GM21515 (cell line): ENCODE measurements around the gene SPSB3.

Source experiments
- ATAC-seq: cut with Tn5 transposase; IDR thresholded peaks from one replicate; pipeline ENCODE4 v1.9.1; 2021; ENCODE audit not compliant: unreplicated experiment

SPSB3 gene

GRCh38 chr16:1789643-1790045, 7.3 kb upstream of the SPSB3 start:
- no peak for ATAC-seq

GRCh38 chr16:1788708-1789100, 6.3 kb upstream of the SPSB3 start:
- no peak for ATAC-seq

GRCh38 chr16:1788095-1788707, 5.8 kb upstream of the SPSB3 start:
- ATAC-seq, result no peak

- ATAC-seq, result no peak
These were observed 5.1 kb upstream of the SPSB3 start for GRCh38 chr16:1787322-1788094.

- ATAC-seq, result no peak
These were observed 4.6 kb upstream of the SPSB3 start for GRCh38 chr16:1787056-1787321.

DNA sequence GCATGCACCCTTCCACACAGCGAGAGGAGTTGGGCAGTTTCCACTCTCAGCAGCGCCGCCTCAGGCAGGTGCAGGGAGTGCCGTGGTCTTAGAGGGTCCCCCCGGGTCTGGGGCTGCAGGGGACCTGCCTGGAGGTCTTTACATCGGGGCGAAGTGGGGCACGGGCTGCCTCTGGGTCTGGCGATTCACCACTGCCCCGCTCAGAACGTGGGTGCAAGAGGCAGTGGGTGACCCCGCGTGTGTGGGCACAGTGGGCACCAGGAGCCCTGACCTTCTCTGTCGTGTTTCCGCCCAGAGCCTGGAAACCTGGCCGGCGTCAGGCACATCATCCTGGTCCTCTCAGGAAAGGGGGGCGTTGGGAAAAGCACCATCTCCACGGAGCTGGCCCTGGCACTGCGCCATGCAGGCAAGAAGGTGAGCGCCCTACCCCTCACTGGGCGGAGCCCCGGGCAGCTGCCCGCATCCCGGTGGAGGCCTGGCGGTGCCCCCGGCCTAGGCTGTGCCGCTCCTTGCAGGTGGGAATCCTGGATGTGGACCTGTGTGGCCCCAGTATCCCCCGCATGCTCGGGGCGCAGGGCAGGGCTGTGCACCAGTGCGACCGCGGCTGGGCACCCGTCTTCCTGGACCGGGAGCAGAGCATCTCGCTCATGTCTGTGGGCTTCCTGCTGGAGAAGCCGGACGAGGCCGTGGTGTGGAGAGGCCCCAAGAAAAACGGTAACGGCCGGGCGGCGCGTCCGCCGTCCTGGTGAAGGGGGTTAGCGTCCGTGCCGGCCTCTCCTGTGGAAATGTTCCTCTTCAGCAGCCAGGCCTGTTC, 4.1 kb upstream of the SPSB3 start:
- no peak for ATAC-seq

GRCh38 chr16:1785846-1786170, 3.4 kb upstream of the SPSB3 start:
- ATAC-seq, result no peak

DNA sequence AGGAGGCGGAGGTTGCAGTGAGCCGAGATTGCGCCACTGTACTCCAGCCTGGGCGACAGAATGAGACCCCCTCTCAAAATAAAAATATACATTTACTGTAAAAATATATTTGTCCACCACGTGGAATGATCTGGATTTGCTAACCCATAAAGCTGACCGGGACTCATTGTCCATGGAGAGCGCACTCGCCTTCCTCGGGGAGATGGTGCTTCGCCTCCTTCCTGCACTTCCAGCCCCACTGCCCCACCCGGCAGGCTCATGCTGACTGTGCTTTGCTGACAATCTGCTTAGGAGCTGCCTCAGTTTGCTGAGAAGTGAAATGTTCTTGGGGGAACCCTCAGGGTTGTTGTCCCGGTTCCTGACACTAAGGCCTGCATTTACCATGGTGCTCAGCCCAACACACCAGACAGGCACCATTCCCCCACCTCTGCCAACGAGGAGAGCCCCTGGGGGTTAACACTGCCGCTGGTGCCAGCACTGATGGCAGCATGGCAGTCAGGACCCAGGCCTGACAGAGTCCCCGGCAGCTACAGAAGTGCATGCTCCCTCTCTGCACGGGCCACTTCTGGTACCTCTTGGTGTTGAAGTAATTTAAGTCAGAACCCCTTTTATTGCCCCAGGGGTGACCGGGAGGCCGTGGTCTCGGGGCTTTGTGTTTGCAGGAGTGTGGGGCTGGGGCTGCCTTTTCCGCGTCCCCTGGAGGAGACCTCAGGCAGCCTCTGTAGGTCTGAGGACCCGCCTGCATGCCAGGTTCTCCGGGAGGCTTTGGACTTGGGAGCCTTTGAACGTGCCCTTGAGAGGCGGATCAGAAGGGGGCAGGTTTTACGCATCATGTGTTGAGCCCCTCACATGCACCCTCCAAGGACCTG, 2.8 kb upstream of the SPSB3 start:
- no peak for ATAC-seq

- peak; percentile 5 for ATAC-seq
These were observed 488 bp downstream of the SPSB3 start for GRCh38 chr16:1781758-1782407.

DNA sequence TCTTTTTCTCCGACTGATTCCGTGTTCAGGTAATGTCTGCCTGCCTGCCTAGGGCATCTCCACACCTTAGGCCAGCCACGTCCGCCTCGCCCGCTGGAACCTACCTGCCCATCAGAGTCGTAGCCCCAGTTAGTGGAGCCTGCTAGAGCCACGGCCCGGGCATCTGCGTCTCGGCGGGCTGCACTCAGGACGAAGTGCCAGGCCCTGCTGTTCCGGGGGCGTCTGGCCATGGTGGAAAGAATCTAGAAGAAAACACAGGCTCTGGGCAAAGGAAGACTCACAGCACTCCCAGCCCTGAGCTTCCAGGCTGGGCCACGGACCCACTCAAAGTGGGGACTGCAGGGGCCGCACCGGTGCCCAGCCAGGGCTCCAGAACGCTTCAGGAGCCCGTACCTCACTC, 1.1 kb downstream of the SPSB3 start:
- ATAC-seq, result no peak

DNA sequence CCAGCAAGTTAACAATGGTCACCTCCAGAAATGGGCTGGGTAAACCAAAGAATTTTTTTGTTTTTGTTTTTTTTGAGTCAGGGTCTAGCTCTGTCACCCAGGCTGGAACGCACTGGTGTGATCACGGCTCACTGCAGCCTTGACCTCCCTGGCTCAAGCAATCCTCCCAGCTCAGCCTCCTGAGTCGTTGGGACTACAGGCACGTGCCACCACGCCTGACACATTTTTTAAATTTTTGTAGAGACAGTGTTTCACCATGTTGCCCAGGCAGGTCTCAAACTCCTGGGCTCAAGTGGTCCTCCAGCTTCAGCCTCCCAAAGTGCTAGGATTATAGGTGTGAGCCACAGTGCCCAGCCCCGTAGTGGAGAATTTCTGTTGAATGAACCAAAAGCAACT, 1.7 kb downstream of the SPSB3 start:
- no peak for ATAC-seq

GRCh38 chr16:1779741-1780676, 2.4 kb downstream of the SPSB3 start:
- ATAC-seq, result no peak

GRCh38 chr16:1779234-1779701, 3.1 kb downstream of the SPSB3 start:
- no peak for ATAC-seq

- ATAC-seq, result no peak
These were observed 3.9 kb downstream of the SPSB3 start for GRCh38 chr16:1778200-1779179.

GRCh38 chr16:1777375-1778199, 4.8 kb downstream of the SPSB3 start:
- no peak for ATAC-seq

GRCh38 chr16:1776991-1777374, 5.4 kb downstream of the SPSB3 start:
- ATAC-seq, result no peak

GRCh38 chr16:1776672-1776955, 5.8 kb downstream of the SPSB3 start:
- no peak for ATAC-seq
